K562 (cell line): Measurements from ENCODE around the gene ZNF346. TPM values are rescaled to one million over a fixed set of nuclear protein-coding genes. Genes with fewer than 3 reads are reported as not detected.

Source experiments
- CBX1 ChIP-seq: sonication (generic); IDR thresholded peaks from 2 replicates; pipeline ENCODE4 v1.6.1; 2016; ENCODE audit warnings: antibody characterized with exemption, low read depth, mild to moderate bottlenecking
- CREB1 ChIP-seq, 2 experiments: sonication (generic) in 1 of 2; formaldehyde crosslinking in 1 of 2; IDR thresholded peaks; 2 replicates each; pipeline versions ENCODE4 v1.6.1 to v1.8.0; 2012 to 2022; ENCODE audit warnings: inconsistent platforms in 1 of 2, mild to moderate bottlenecking in 1 of 2, missing genetic modification reagents in 1 of 2, moderate library complexity in 1 of 2
- E2F3 ChIP-seq: fragments of 250-450 bp; sonication (Bioruptor Pico); IDR thresholded peaks from 2 replicates; pipeline ENCODE4 v1.4.0; 2020; ENCODE audit warnings: mild to moderate bottlenecking
- FOXK1 ChIP-seq: sonication (generic); formaldehyde crosslinking; IDR thresholded peaks from 2 replicates; pipeline ENCODE4 v1.8.0; 2022; ENCODE audit warnings: missing genetic modification reagents, mild to moderate bottlenecking, borderline replicate concordance
- FOXK2 ChIP-seq, 2 experiments: fragments of 450-650 bp; IDR thresholded peaks in 1 of 2; conservative IDR thresholded peaks in 1 of 2; 2 replicates each; pipeline ENCODE4 v1.6.1; 2016; ENCODE audit warnings: low read depth in 2 of 2, mild to moderate bottlenecking in 1 of 2
- ILF3 ChIP-seq: fragments of 450-650 bp; IDR thresholded peaks from 2 replicates; pipeline ENCODE4 v1.6.1; 2018; ENCODE audit warnings: antibody characterized with exemption, mild to moderate bottlenecking, moderate library complexity, borderline replicate concordance
- MAZ ChIP-seq, 2 experiments: fragments of 450-650 bp in 1 of 2; sonication (generic) in 1 of 2; formaldehyde crosslinking; IDR thresholded peaks in 1 of 2; conservative IDR thresholded peaks in 1 of 2; 2 replicates each; pipeline versions ENCODE4 v1.4.0 to v1.5.0; 2020; ENCODE audit warnings: mild to moderate bottlenecking in 1 of 2, missing genetic modification reagents in 1 of 2
- MYNN ChIP-seq, 2 experiments: sonication (generic); formaldehyde crosslinking in 1 of 2; IDR thresholded peaks; 2 replicates each; pipeline versions ENCODE4 v1.5.0 to v1.6.1; 2016 to 2020; ENCODE audit warnings: antibody characterized with exemption in 1 of 2, missing genetic modification reagents in 1 of 2
- RCOR1 ChIP-seq, 2 experiments: IDR thresholded peaks; 2 replicates each; pipeline ENCODE4 v1.6.1; 2012; ENCODE audit warnings: low read depth in 2 of 2, low read length in 2 of 2, borderline replicate concordance in 1 of 2, improper control_type of control experiment in 1 of 2
- RFX7 ChIP-seq: fragments of 250-450 bp; sonication (Bioruptor Pico); IDR thresholded peaks from 2 replicates; pipeline ENCODE4 v1.5.1; 2021; ENCODE audit warnings: mild to moderate bottlenecking
- SIX5 ChIP-seq, 2 experiments: IDR thresholded peaks; 2 replicates each; pipeline ENCODE4 v1.6.1; 2011; ENCODE audit warnings: low read length in 2 of 2, borderline replicate concordance in 1 of 2, low read depth in 1 of 2, mild to moderate bottlenecking in 1 of 2, moderate library complexity in 1 of 2; ENCODE audit not compliant: insufficient read depth in 1 of 2
- ZC3H11A ChIP-seq: IDR thresholded peaks from 2 replicates; pipeline ENCODE4 v1.6.1; 2012; ENCODE audit warnings: low read depth, low read length, improper control_type of control experiment
- ZNF134 ChIP-seq: fragments of 250-450 bp; sonication (Bioruptor Pico); conservative IDR thresholded peaks from 2 replicates; pipeline ENCODE4 v1.4.0; 2020
- ZNF146 ChIP-seq: IDR thresholded peaks from one replicate; pipeline ENCODE4 v1.6.1; 2018; ENCODE audit warnings: missing compliant biosample characterization; ENCODE audit not compliant: unreplicated experiment
- ZNF274 ChIP-seq: IDR thresholded peaks from 2 replicates; pipeline ENCODE4 v1.6.1; 2011; ENCODE audit warnings: low read depth, mild to moderate bottlenecking, low read length, moderate library complexity, borderline replicate concordance
- ZNF431 ChIP-seq: sonication (generic); formaldehyde crosslinking; IDR thresholded peaks from 2 replicates; pipeline ENCODE4 v1.8.0; 2022; ENCODE audit warnings: mild to moderate bottlenecking, missing genetic modification reagents
- polyA plus RNA-seq, 8 experiments: library from polyadenylated mRNA; depleted of rRNA in 4 of 8; stranded (reverse) in 5 of 8; unstranded in 3 of 8; fragments of >200 nt; fragmentation: Nextera tagmentation in 2 of 8; fragmentation: Illumina TruSeq in 1 of 8; extraction: Ambion mirVana in 2 of 8; extraction: Trizol in 1 of 8; gene quantifications; 2 replicates each; pipeline versions ENCODE4 v1.2.1 to v1.2.3, GENCODE V29; 2011 to 2014; ENCODE audit warnings: inconsistent platforms in 1 of 8, missing spikeins in 1 of 8
- total RNA-seq, 7 experiments: library from RNA; depleted of rRNA in 6 of 7; stranded (reverse); fragments of >200 nt in 6 of 7; fragmentation: Illumina TruSeq in 2 of 7; extraction: Trizol in 2 of 7; gene quantifications; 2 replicates each; pipeline versions ENCODE4 v1.2.1 to v1.2.3, GENCODE V29; 2011 to 2021; ENCODE audit warnings: low replicate concordance in 1 of 7
- TF ChIP-seq, protein P1 (sequence below): fragments of 250-450 bp; sonication (Bioruptor Pico); IDR thresholded peaks from 2 replicates; pipeline ENCODE4 v1.8.0; 2022; ENCODE audit warnings: inconsistent platforms, mild to moderate bottlenecking, moderate library complexity, borderline replicate concordance
- TF ChIP-seq, protein P2 (sequence below): fragments of 250-450 bp; sonication (Bioruptor Pico); IDR thresholded peaks from 2 replicates; pipeline ENCODE4 v1.5.0; 2020; ENCODE audit warnings: mild to moderate bottlenecking
- TF ChIP-seq, protein P3 (sequence below): fragments of 250-450 bp; sonication (Bioruptor Pico); IDR thresholded peaks from 2 replicates; pipeline ENCODE4 v1.8.0; 2022; ENCODE audit warnings: moderate library complexity, mild to moderate bottlenecking, inconsistent platforms
- TF ChIP-seq, protein P4 (sequence below), 3 experiments: fragments of 200-800 bp in 1 of 3; sonication (Bioruptor generic) in 1 of 3; sonication (generic) in 1 of 3; formaldehyde crosslinking in 1 of 3; IDR thresholded peaks; 2 replicates each; pipeline versions ENCODE4 v1.6.1 to v1.8.0; 2016 to 2022; ENCODE audit warnings: mild to moderate bottlenecking in 2 of 3, missing compliant biosample characterization in 2 of 3, missing genetic modification characterization in 2 of 3, missing genetic modification reagents in 1 of 3

ZNF346 gene
- total and polyA plus RNA-seq, 9 of the 15 experiments (the other 6 are each of a cell fraction or from before 2014, with no cell fraction given): 5.0 to 25.1 (median 20.1) TPM

DNA sequence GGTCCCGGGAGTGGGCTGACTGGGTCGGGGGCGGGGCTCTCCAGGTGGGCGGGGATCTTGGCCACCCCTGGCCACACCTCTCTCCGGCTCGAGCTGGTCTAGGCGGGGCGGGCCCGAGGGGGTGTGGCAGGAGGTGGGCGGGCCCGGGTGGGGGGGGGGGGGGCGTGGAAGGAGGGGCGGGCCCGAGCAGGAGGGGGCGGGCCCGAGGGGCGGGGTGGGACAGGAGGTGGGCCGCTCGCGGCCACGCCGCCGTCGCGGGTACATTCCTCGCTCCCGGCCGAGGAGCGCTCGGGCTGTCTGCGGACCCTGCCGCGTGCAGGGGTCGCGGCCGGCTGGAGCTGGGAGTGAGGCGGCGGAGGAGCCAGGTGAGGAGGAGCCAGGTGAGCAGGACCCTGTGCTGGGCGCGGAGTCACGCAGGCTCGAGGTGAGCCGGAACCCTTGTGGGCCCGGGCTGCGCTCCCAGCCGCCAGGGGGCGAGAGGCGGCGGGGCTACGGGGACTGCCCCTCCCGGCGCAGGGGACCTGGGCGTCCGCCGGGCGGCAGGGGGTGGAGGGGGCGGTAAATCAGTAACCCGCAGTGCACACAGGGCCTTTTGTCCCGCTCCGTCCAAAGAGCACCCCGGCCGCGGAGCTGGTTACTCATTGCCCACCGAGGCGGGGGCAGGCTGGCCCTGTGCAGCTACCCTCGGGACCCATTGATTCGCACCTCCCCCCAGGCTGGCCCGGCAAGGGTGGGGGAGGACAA is 64.3 kb downstream of the ZNF346 start, which contains the start of gene FGFR4 (continued):
- TF ChIP-seq FOXK2 (conservative IDR thresholded peaks at IDR 0.05 in 1 of 2, IDR thresholded peaks at IDR 0.05 in 1 of 2; ENCODE audit: low read depth in 2 of 2) (no peak), RCOR1 (IDR thresholded peaks at IDR 0.05; ENCODE audit: borderline replicate concordance in 1 of 2, low read depth in 2 of 2, low read length in 2 of 2) (peak in 1 of 2 experiments; percentile 27; a peak in 2 of 4 replicates), ZNF274 (no peak), ZNF146 (CRISPR knock-in tag) (no peak), ZNF134 (CRISPR knock-in tag) (no peak), SIX5 (IDR thresholded peaks at IDR 0.05; ENCODE audit: borderline replicate concordance in 1 of 2, insufficient read depth in 1 of 2, low read depth in 1 of 2, low read length in 2 of 2) (no peak), ZC3H11A (no peak), CBX1 (no peak), ZNF431 (CRISPR knock-in tag) (0 out of 2 replicates have a peak, but pooled peaks have one; percentile 49), MAZ (CRISPR knock-in tag; conservative IDR thresholded peaks at IDR 0.05 in 1 of 2, IDR thresholded peaks at IDR 0.05 in 1 of 2) (peak; percentile 87 to 95), ILF3 (no peak), CREB1 (IDR thresholded peaks at IDR 0.05) (no peak; the same call in 1 of the 2 replicates), CREB1 (CRISPR knock-in tag; IDR thresholded peaks at IDR 0.05) (peak; percentile 58; the same call in 1 of the 2 replicates), RFX7 (CRISPR knock-in tag) (no peak), FOXK1 (CRISPR knock-in tag) (0 out of 2 replicates have a peak, but pooled peaks have one; percentile 68), MYNN (IDR thresholded peaks at IDR 0.05) (no peak), MYNN (CRISPR knock-in tag; IDR thresholded peaks at IDR 0.05) (no peak), E2F3 (CRISPR knock-in tag) (no peak)
- TF ChIP-seq, protein P1, sequence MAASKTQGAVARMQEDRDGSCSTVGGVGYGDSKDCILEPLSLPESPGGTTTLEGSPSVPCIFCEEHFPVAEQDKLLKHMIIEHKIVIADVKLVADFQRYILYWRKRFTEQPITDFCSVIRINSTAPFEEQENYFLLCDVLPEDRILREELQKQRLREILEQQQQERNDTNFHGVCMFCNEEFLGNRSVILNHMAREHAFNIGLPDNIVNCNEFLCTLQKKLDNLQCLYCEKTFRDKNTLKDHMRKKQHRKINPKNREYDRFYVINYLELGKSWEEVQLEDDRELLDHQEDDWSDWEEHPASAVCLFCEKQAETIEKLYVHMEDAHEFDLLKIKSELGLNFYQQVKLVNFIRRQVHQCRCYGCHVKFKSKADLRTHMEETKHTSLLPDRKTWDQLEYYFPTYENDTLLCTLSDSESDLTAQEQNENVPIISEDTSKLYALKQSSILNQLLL (CRISPR knock-in tag): no peak
- TF ChIP-seq, protein P2, sequence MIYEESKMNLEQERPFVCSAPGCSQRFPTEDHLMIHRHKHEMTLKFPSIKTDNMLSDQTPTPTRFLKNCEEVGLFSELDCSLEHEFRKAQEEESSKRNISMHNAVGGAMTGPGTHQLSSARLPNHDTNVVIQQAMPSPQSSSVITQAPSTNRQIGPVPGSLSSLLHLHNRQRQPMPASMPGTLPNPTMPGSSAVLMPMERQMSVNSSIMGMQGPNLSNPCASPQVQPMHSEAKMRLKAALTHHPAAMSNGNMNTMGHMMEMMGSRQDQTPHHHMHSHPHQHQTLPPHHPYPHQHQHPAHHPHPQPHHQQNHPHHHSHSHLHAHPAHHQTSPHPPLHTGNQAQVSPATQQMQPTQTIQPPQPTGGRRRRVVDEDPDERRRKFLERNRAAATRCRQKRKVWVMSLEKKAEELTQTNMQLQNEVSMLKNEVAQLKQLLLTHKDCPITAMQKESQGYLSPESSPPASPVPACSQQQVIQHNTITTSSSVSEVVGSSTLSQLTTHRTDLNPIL (CRISPR knock-in tag): no peak
- TF ChIP-seq, protein P3, sequence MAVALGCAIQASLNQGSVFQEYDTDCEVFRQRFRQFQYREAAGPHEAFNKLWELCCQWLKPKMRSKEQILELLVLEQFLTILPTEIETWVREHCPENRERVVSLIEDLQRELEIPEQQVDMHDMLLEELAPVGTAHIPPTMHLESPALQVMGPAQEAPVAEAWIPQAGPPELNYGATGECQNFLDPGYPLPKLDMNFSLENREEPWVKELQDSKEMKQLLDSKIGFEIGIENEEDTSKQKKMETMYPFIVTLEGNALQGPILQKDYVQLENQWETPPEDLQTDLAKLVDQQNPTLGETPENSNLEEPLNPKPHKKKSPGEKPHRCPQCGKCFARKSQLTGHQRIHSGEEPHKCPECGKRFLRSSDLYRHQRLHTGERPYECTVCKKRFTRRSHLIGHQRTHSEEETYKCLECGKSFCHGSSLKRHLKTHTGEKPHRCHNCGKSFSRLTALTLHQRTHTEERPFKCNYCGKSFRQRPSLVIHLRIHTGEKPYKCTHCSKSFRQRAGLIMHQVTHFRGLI (CRISPR knock-in tag): no peak
- TF ChIP-seq, protein P4, sequence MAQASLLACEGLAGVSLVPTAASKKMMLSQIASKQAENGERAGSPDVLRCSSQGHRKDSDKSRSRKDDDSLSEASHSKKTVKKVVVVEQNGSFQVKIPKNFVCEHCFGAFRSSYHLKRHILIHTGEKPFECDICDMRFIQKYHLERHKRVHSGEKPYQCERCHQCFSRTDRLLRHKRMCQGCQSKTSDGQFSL (CRISPR knock-in tag; IDR thresholded peaks at IDR 0.05): peak; percentile 94
- TF ChIP-seq, protein P4 (tag; IDR thresholded peaks at IDR 0.05): peak in 1 of 2 experiments; percentile 67; a peak in 1 of 4 replicates
